HCT116 (cell line): ENCODE measurements around the gene PARP8.

Experiments used
- ATF3 ChIP-seq: IDR thresholded peaks from 2 replicates; pipeline ENCODE4 v1.6.1; 2012
- CEBPB ChIP-seq: IDR thresholded peaks from 2 replicates; pipeline ENCODE4 v1.6.1; 2012; ENCODE audit warnings: low read depth
- CTCF ChIP-seq, 3 experiments: fragments of 200-600 bp in 1 of 3; sonication (generic) in 1 of 3; IDR thresholded peaks in 2 of 3; conservative IDR thresholded peaks in 1 of 3; 2 replicates each; pipeline ENCODE4 v1.5.1; 2012 to 2017; ENCODE audit warnings: low read depth in 2 of 3, low read length in 2 of 3, antibody characterized with exemption in 1 of 3, borderline replicate concordance in 1 of 3, control low read depth in 1 of 3, mild to moderate bottlenecking in 1 of 3, mixed read lengths in 1 of 3, mixed run types in 1 of 3, moderate library complexity in 1 of 3; ENCODE audit not compliant: insufficient read depth in 1 of 3
- ELF1 ChIP-seq: IDR thresholded peaks from 2 replicates; pipeline ENCODE4 v1.6.1; 2012; ENCODE audit warnings: low read depth, borderline replicate concordance
- EZH2 ChIP-seq: fragments of 200-600 bp; sonication (generic); IDR thresholded peaks from 2 replicates; pipeline ENCODE4 v1.6.1; 2017; ENCODE audit warnings: antibody characterized with exemption, mixed run types
- EZH2phosphoT487 ChIP-seq: fragments of 200-600 bp; IDR thresholded peaks from 2 replicates; pipeline ENCODE4 v1.6.1; 2018; ENCODE audit warnings: antibody characterized with exemption, borderline replicate concordance
- MAX ChIP-seq: IDR thresholded peaks from 2 replicates; pipeline ENCODE4 v1.6.1; 2012
- POLR2A ChIP-seq: IDR thresholded peaks from 2 replicates; pipeline ENCODE4 v1.7.0; 2011; ENCODE audit warnings: borderline replicate concordance; ENCODE audit not compliant: insufficient read depth, insufficient read length; ENCODE audit errors: extremely low read depth
- POLR2AphosphoS5 ChIP-seq: IDR thresholded peaks from 2 replicates; pipeline ENCODE4 v1.6.1; 2011; ENCODE audit warnings: mild to moderate bottlenecking, low read depth, low read length, moderate library complexity
- SRF ChIP-seq: IDR thresholded peaks from 2 replicates; pipeline ENCODE4 v1.6.1; 2012; ENCODE audit warnings: low read depth
- TCF7L2 ChIP-seq: IDR thresholded peaks from 2 replicates; pipeline ENCODE4 v1.7.0; 2011; ENCODE audit warnings: borderline replicate concordance, inconsistent platforms; ENCODE audit not compliant: insufficient read depth, insufficient read length; ENCODE audit errors: extremely low read depth
- TF ChIP-seq, protein P1 (sequence below): IDR thresholded peaks from 2 replicates; pipeline ENCODE4 v1.6.1; 2012; ENCODE audit warnings: low read depth
- TF ChIP-seq, protein P2 (sequence below): IDR thresholded peaks from 2 replicates; pipeline ENCODE4 v1.6.1; 2011; ENCODE audit warnings: mild to moderate bottlenecking, low read length, moderate library complexity; ENCODE audit not compliant: insufficient replicate concordance; ENCODE audit errors: extremely low read depth

DNA sequence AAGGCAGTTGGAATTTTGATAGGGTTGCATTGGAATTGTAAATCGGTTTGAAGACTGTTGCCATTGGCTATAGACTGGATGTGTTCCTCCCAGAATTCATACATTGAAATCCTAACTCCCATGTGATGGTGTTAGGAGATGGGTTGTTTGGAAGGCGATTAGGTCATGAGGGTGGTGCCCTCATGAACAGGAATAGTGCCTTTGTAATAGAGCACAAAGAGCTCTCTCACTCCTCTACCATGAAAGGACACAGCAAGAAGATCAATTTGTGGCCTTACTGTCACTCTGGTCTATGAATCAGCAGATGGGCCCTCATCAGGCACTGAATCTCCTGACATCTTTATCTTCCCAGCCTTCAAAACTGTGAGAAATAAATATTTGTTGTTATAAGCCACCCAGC is 133.2 kb downstream of the PARP8 start:
- TF ChIP-seq EZH2 = no peak
- TF ChIP-seq ATF3 = no peak
- no peak for TF ChIP-seq CTCF (IDR thresholded peaks at IDR 0.05 in 2 of 3, conservative IDR thresholded peaks at IDR 0.05 in 1 of 3; ENCODE audit: borderline replicate concordance in 1 of 3, insufficient read depth in 1 of 3, low read depth in 2 of 3, low read length in 2 of 3)
- TF ChIP-seq POLR2A = no peak
- no peak for TF ChIP-seq TCF7L2
- TF ChIP-seq POLR2AphosphoS5 = no peak
- TF ChIP-seq, protein P1, sequence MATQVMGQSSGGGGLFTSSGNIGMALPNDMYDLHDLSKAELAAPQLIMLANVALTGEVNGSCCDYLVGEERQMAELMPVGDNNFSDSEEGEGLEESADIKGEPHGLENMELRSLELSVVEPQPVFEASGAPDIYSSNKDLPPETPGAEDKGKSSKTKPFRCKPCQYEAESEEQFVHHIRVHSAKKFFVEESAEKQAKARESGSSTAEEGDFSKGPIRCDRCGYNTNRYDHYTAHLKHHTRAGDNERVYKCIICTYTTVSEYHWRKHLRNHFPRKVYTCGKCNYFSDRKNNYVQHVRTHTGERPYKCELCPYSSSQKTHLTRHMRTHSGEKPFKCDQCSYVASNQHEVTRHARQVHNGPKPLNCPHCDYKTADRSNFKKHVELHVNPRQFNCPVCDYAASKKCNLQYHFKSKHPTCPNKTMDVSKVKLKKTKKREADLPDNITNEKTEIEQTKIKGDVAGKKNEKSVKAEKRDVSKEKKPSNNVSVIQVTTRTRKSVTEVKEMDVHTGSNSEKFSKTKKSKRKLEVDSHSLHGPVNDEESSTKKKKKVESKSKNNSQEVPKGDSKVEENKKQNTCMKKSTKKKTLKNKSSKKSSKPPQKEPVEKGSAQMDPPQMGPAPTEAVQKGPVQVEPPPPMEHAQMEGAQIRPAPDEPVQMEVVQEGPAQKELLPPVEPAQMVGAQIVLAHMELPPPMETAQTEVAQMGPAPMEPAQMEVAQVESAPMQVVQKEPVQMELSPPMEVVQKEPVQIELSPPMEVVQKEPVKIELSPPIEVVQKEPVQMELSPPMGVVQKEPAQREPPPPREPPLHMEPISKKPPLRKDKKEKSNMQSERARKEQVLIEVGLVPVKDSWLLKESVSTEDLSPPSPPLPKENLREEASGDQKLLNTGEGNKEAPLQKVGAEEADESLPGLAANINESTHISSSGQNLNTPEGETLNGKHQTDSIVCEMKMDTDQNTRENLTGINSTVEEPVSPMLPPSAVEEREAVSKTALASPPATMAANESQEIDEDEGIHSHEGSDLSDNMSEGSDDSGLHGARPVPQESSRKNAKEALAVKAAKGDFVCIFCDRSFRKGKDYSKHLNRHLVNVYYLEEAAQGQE = no peak
- TF ChIP-seq EZH2phosphoT487 = no peak
- TF ChIP-seq, protein P2, sequence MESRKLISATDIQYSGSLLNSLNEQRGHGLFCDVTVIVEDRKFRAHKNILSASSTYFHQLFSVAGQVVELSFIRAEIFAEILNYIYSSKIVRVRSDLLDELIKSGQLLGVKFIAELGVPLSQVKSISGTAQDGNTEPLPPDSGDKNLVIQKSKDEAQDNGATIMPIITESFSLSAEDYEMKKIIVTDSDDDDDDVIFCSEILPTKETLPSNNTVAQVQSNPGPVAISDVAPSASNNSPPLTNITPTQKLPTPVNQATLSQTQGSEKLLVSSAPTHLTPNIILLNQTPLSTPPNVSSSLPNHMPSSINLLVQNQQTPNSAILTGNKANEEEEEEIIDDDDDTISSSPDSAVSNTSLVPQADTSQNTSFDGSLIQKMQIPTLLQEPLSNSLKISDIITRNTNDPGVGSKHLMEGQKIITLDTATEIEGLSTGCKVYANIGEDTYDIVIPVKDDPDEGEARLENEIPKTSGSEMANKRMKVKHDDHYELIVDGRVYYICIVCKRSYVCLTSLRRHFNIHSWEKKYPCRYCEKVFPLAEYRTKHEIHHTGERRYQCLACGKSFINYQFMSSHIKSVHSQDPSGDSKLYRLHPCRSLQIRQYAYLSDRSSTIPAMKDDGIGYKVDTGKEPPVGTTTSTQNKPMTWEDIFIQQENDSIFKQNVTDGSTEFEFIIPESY = no peak
- TF ChIP-seq ELF1 = no peak
- no peak for TF ChIP-seq CEBPB
- TF ChIP-seq MAX = no peak
- no peak for TF ChIP-seq SRF
